GM19328 (cell line): Measurements from ENCODE around the gene ATG5.
"Not testable (repeated sequence)": the region's sequence is repeated elsewhere in the genome, so short reads cannot be mapped to it uniquely, and the experiment has no call there.

Source experiments
- ATAC-seq: cut with Tn5 transposase; IDR thresholded peaks from one replicate; pipeline ENCODE4 v1.9.1; 2021; ENCODE audit warnings: mild to moderate bottlenecking, moderate library complexity; ENCODE audit not compliant: unreplicated experiment

The ATG5 gene

DNA sequence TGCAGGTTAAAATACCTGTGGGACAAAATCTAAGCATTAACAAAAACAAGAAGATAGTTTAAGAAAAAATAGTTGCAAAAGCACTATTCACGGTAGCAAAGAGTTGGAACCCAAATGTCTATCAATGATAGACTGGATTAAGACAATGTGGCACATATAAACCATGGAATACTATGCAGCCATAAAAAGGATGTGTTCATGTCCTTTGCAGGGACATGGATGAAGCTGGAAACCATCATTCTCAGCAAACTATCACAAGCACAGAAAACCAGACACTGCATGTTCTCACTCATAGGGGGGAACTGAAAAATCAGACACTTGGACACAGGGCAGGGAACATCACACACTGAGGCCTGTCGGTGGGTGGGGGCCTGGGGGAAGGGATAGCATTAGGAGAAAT is 65.8 kb downstream of the ATG5 start:
- ATAC-seq: not testable (repeated sequence)

DNA sequence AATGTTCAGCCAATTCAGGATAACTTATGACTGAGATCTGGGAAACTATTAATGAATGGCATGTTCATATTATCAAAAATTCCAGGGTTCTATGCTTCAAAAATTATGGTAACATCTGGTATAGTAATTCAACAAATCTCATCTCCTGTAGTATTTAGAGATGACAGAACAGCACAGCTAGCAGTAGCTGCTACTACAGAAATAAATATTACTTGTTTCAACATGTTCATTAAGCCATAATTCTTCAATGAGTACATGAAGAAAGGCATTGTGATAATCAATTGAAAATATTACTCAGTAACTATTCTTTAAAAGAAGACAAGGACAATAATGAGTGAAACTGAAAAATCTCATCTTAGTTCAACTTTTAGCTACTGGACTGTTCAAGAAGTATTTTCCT is 66.8 kb downstream of the ATG5 start:
- ATAC-seq: no peak

DNA sequence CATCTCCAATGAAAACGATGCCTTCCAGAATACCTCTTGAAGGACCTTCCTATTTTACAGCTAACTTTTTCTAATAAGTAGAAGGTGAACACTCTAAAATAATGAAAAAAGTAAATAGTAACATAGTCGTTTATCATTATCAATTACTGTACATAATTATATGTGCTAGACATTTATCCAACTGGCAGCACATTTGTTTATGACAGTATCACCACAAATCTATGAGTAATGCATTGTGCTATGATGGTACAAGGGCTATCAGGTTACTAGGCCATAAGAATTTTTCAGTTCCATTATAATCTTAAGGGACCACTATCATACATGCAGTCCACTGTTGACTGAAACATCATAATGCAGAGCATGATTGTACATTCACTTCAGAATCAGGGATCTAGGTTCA is 68.4 kb downstream of the ATG5 start:
- ATAC-seq: no peak

DNA sequence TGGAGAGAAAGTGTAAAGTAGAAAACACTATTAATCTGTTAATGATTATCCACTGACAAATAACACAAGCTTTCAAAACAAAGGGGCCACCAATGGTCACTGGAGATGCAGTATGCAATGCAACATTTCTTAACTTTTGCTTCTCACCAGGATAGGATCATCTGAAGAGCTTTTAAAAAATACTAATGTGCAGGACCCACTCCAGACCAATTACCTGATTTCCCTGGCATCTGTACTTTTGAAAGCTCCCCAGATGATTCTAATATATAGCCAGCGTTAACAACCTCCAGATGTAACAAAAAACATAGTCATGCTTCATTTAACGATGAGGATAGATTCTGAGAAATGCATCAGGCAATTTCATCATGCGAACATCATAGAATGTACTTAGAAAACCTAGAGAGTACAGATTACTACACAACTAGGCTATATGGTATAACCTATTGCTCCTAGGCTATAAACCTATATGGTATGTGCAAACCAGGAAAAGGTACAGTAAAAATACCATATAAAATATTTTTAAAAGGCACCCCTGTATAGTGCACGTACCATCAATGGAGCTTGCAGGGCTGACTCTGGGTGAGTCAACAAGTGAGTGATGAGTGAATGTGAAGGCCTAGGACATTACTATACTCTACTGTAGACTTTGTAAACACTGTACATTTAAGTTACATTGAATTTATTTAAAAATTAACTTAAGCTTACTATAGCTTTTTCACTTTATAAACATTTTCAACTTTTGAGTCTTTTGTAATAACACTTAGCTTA is 69.2 kb downstream of the ATG5 start:
- ATAC-seq: no peak

DNA sequence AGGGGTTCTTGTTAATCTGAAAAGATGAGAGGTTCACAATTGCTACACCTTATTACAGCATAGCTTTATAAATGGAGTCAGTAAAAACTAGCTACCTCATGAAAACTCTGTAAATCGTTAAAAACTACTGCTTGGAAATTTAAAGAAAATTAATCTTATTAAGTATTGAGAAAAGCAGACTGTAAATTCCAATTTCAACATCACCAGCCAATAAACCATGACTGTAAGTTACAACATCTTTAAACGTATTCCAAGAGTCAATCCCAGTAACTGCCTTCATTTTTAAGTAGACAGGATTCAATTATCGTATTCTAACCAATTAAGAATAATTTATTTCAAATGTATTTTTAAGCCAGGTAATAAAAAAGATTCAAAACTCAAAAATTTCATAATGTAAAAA is 70.3 kb downstream of the ATG5 start:
- ATAC-seq: no peak

DNA sequence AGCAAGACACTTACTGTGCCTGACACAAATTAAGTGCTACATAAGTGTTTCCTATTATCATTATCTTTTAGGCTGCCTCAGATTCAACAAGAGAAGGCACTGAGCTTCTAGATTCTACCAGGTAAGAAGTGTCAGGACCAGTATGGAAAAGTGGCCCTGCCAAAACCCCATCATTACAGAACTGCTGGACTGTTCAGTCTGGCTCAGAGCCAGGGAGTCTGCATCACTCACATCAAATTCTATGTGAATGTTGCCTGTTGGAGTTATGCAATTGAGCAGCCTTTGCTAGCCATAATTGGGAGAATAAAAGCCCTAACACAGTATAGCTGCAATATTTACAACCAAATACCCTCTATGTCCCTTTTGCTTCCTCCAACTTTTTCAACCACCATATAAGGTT is 70.9 kb downstream of the ATG5 start:
- ATAC-seq: no peak

DNA sequence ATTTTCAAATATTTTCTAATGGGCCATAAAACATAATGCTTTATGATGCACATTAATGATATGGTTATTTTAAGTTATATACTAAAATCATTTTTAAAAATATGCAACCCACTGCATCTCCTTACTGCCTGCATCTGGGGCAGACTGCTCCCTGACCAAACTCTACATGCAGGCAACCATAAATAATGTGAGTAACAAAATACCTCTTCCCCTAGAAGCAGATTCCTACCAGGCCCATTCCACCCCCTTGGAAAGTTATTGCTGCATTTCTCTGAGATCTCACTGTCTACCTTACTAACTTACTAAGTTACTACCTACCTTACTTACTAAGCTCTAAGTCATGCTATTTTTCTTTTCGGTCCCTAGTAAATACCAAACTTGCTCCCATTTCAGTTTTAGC is 71.8 kb downstream of the ATG5 start:
- no peak for ATAC-seq

DNA sequence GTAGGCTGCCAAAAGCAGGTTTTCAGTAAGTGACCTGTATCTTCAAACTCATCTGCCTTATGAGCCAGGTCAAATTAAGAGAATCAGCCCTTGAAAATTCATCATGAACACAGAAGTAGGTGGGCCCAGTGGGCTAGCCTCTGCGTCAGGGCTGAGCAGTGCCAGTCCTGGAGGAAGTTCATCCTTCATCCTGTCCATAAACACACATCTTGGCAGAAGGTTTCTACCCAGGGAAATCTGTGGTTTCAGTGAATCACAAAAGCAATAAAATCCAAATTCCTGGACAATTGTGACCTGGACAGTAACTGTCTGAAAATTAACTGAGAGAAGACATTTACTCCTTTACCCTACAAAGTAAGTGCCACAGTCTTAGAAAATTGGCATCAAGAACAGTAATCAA is 72.4 kb downstream of the ATG5 start:
- ATAC-seq: no peak

DNA sequence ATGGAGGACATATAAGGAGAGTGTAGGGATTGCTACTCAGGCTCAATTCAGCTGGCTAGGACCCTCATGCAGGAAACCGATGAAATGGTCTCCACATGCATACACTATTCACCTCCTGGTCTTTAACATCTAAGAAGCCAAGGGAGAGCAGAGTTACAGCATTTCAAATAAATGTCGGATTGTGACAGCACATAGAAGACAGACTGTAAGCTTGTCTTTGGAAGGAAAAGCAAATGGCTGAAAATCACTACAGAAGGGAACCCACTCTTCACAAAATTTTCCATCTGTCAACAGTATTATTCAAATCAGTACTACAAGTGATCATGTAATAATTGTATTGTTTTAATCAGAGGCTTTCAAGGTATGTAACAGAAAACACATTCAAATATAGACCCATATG is 72.9 kb downstream of the ATG5 start:
- ATAC-seq: no peak

DNA sequence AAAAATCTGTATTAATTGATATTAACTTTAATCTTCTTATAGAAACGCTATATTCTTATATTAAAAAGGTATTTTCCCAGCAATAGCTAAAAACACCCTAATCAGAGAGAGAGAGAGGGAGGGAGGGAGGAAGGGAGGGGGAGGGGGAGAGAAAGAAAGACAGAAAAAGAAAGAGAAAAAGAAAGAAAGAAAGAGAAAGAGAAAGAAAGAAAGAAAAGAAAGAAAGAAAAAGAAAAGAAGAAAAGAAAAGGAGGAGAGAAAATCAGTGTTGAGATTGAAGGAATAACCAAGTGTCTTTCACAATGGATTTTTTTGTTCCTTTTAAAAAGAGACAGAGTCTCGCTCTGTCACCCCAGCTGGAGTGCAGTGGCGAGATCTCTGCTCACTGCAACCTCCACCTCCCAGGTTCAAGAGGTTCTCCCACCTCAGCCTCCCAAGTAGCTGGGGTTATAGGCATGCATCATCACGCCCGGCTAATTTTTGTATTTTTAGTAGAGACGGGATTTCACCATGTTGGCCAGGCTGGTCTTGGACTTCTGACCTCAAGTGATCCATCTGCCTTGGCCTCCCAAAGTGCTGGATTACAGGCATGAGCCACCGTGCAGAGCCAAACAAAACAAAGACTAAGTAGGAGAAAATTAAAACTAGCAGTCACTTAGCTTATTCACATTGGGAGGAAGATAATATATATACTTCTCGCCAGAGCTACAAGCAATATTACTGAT is 73.9 kb downstream of the ATG5 start:
- not testable (repeated sequence) for ATAC-seq

DNA sequence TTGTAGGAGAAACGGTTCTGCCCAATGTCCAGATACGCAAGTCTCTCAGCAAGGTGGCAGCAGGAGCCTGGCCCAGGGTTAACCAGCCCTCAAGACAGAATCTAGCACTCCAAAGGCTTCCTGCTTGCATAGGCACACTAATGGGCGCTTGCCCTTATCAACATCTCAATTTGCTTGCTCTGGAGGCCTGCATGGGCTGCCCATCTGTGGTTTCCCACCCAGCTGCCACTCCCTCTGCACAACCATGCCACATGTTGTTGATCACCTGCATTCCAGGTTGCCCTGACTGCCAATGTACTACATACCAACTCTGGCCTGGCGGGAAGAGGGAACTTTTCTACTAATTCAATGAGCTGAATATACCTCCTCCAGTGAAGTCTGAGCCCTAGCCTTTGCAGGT is 74.6 kb downstream of the ATG5 start:
- ATAC-seq: no peak

DNA sequence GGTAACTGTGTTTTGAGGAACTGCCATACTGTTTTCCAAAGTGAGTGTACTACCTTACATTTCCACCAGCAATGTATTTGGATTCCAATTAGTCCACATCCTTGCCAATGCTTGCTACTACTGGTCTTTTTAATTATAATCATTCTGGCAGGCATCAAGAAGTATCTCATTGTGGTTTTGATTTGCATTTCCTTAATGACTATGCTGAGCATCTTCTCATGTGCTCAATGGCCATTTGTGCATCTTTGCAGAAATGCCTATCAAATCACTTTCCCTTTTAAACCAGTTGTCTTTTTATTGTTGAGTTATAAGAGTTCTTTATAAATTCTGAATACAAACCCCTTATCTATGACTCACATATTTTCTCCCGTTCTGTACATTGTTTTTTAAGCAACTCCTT is 75.9 kb downstream of the ATG5 start:
- ATAC-seq: no peak

DNA sequence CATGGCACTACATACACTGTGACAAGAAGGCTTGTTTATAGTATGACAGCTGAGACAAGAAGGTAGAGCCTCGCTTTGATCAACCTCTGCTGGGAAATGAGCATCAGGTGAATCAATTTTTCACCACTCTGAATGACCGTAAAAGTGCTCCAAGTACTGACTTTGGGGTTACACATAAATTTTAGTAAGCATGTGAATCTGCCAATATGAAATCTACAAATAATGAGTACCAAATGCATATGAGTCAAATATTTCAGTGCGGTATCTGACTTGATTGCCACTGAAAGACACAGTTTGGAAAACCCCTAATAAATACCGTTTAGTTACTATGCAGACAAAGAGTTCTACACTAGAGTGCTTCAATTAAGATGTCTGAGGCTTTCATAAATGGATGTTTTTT is 77.8 kb downstream of the ATG5 start:
- no peak for ATAC-seq

DNA sequence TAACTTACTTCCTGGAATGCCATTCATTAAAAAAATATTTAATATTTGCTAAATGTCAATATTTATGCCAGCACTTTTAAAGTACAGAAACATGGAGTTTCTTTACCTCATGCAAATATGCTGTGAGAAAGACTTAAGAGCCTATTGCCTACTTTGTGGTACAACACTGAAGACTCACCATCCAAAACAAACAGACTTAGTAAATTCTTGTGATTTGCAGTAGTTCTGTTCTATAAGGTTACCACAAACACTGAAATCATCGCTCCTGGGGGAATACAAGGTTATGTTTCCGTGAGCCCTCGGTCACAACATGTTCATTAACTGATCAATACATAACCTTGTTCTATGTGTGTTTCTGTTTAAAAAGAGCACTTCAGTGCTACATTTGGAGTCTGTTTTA is 78.3 kb downstream of the ATG5 start:
- no peak for ATAC-seq

DNA sequence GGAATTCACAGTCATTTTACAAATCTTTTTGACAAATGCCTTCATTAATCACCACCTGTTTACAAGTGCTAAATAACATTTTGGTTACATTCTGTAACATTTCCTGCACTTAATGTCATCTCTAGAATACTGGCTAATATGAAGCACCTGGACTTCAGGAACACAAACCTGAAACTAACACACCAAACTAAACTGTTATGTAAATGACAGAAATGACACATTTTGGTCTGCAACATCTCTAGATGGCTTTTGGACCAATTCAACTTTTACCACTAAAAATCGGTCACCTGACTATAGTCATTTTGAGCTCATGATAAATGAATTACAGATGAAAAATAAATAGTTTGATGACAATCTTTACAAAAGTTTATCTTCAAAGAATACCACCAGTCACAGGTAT is 80.6 kb downstream of the ATG5 start:
- ATAC-seq: peak; percentile 50

DNA sequence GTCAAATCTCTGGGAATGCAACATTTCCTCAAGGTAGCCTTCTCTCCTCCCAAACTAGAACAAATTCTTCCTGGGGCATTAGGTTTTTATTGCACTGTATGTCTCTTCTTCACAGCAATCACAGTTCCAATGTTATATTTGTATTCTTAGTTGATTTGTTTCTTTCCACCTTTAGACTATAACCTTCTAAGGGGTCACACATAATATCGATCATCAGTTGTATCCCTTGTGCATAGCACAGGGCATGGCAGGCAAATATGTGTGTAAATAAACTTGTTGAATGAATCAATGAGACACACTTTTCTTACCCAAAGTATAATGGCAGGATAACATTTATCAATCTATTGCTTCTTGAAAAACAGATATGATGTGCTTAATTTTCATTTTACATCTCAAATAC is 81.0 kb downstream of the ATG5 start:
- ATAC-seq: no peak

DNA sequence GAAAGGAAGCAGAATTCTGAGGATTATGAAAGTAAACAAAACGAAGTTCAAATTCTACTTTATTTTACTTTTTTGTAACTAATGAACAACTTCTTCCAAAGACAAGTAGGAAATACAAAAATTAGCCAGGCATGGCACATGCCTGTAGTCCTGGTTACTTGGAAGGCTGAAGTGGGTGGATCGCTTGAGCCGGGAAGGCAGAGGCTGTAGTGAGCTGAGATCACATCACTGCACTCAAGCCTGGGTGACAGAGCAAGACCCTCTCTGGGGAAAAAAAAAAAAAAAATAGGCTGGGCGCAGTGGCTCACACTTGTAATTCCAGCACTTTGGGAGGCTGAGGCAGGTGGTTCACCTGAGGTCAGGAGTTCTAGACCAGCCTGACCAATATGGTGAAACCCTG is 82.3 kb downstream of the ATG5 start:
- ATAC-seq: no peak

DNA sequence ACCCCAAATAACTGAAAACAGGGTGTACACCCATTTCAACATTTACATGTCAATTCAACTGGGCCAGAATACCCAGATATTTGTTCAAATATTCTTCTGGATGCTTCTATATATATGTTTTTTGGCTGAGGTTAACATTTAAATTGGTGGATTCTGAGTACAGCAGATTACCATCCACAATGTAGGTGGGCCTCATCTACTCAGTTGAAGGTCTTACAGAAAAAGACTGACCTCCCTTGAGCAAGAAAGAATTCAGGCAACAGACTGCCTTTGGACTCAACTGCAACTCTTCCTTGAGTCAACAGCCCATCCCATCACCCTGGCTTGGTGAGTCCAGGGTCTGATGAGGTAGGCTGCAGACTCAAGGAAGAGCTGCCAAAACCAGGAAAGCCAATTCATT is 84.1 kb downstream of the ATG5 start:
- ATAC-seq: no peak

DNA sequence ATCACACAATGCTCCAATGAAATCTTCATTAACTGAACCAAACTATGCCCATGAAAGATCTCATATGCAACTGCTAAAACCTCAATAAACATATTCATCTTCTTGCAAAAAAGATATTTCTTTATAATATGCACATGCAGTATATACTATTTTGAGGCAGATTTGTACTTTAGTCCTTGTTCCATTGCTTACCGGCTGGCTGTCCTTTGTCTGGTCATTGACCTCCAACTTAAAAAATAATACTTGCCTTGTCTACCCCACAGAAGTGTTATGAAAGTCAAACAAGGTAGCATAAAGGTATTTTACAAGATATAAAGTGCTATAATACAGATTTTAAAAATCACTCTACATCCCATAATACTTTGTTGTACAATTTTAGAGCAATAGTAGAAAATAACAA is 88.3 kb downstream of the ATG5 start:
- ATAC-seq: no peak

DNA sequence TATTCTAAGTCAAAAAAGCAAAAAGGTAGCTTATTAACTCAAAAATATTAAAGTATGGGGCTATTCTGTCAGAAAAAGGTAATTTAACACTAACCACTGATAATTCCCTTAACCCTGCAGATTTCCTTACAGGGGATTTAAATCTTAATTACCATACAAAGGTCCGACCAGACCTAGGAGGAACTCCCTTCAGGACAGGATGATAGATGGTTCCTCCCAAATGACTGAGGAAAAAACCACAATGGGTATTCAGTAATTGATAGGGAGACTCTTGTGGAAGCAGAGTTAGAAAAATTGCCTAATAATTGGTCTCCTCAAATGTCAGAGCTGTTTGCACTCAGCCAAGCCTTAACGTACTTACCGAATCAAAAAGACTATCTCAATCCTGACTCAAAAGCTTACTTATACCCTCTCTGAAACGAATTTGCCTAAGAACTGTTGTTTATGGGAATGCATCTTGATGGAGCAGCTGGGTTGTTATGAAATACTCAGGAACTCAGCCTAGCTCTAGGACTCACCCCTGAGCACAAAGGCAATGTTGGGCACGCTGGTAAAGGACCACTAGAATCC is 95.6 kb downstream of the ATG5 start:
- ATAC-seq: not testable (repeated sequence)

DNA sequence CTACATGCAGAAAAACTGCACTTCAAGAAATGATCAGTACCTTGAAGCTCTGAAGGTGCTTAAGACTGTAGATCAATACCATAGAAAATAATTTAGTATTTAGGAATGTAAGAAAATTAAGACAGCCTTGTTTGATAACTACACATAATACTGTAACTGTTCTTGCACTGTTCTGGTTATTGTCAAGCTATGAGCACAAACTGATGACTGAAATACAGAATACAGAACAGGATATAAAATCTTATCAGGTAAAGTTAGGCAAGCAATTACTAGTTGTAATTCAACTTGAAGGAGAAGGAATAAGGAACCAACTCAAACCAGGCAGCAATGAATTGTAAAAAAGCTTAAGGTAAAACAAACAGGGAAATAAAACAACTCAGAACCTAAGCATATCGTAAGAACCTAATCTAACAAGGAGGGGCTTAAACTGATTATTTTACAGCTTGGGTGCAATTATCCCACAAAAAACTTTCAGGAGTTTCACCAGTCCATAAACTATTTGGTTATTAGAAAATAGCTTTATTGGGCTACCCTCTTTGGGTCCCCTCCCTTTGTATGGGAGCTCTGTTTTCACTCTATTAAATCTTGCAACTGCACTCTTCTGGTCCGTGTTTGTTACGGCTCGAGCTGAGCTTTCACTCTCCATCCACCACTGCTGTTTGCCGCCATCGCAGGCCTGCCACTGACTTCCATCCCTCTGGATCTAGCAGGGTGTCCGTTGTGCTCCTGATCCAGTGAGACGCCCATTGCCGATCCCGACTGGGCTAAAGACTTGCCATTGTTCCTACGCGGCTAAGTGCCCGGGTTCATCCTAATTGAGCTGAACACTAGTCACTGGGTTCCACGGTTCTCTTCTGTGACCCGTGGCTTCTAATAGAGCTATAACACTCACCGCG is 97.7 kb downstream of the ATG5 start:
- no peak for ATAC-seq
